HL-60 (cell line): Measurements from ENCODE around the gene CDYL.

ENCODE experiments used
- POLR2AphosphoS5 ChIP-seq: IDR thresholded peaks from 2 replicates; pipeline ENCODE4 v1.6.1; 2012; ENCODE audit warnings: low read depth
- SPI1 ChIP-seq: IDR thresholded peaks from 2 replicates; pipeline ENCODE4 v1.6.1; 2012; ENCODE audit warnings: low read depth, mild to moderate bottlenecking, borderline replicate concordance
- TF ChIP-seq, protein P1 (sequence below): IDR thresholded peaks from 2 replicates; pipeline ENCODE4 v1.6.1; 2012; ENCODE audit warnings: low read depth; ENCODE audit not compliant: insufficient replicate concordance
- TF ChIP-seq, protein P2 (sequence below): IDR thresholded peaks from one replicate; pipeline ENCODE4 v1.5.1; 2011; ENCODE audit warnings: low read length, control low read depth, inconsistent platforms; ENCODE audit not compliant: insufficient read depth

DNA sequence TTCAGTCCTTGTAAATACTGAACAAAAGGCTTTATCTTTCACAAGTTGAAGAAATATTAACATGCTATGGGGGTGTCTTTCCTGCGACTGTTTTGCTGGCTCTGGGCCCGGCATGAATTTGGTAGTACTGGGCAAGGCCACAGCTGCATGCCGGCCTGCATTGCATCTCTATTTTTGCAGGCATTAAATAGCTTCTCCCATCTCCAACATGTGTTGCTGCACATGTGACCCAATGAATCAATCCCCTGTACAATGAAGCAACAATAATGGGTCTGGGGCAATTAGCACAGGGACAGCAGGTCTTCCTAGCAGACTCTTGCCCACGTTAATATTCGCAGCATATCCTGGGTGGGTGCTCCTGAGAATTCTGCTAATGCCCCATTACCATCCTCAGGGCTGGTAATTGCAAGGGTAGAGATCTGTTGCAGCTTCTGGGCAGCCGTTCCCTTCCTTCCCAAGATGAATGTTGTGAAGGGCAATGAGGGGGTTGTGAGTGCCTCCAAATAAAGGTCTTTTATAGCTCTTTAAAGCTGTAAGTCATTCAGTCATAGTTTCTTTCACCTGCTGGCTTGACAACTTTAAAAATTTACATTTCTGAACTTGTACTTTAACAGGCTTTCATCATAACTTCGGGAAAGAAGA is 24.3 kb upstream of the CDYL start:
- TF ChIP-seq, protein P1, sequence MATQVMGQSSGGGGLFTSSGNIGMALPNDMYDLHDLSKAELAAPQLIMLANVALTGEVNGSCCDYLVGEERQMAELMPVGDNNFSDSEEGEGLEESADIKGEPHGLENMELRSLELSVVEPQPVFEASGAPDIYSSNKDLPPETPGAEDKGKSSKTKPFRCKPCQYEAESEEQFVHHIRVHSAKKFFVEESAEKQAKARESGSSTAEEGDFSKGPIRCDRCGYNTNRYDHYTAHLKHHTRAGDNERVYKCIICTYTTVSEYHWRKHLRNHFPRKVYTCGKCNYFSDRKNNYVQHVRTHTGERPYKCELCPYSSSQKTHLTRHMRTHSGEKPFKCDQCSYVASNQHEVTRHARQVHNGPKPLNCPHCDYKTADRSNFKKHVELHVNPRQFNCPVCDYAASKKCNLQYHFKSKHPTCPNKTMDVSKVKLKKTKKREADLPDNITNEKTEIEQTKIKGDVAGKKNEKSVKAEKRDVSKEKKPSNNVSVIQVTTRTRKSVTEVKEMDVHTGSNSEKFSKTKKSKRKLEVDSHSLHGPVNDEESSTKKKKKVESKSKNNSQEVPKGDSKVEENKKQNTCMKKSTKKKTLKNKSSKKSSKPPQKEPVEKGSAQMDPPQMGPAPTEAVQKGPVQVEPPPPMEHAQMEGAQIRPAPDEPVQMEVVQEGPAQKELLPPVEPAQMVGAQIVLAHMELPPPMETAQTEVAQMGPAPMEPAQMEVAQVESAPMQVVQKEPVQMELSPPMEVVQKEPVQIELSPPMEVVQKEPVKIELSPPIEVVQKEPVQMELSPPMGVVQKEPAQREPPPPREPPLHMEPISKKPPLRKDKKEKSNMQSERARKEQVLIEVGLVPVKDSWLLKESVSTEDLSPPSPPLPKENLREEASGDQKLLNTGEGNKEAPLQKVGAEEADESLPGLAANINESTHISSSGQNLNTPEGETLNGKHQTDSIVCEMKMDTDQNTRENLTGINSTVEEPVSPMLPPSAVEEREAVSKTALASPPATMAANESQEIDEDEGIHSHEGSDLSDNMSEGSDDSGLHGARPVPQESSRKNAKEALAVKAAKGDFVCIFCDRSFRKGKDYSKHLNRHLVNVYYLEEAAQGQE, result no peak
- TF ChIP-seq, protein P2, sequence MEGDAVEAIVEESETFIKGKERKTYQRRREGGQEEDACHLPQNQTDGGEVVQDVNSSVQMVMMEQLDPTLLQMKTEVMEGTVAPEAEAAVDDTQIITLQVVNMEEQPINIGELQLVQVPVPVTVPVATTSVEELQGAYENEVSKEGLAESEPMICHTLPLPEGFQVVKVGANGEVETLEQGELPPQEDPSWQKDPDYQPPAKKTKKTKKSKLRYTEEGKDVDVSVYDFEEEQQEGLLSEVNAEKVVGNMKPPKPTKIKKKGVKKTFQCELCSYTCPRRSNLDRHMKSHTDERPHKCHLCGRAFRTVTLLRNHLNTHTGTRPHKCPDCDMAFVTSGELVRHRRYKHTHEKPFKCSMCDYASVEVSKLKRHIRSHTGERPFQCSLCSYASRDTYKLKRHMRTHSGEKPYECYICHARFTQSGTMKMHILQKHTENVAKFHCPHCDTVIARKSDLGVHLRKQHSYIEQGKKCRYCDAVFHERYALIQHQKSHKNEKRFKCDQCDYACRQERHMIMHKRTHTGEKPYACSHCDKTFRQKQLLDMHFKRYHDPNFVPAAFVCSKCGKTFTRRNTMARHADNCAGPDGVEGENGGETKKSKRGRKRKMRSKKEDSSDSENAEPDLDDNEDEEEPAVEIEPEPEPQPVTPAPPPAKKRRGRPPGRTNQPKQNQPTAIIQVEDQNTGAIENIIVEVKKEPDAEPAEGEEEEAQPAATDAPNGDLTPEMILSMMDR, result no peak
- no peak for TF ChIP-seq POLR2AphosphoS5
- TF ChIP-seq SPI1, result no peak
